Astrocyte (in vitro differentiated cells and primary cell): ENCODE results near the gene MOB3C. TPM values are rescaled to one million over a fixed set of nuclear protein-coding genes. Genes with fewer than 3 reads are reported as not detected.

ENCODE experiments used
- DNase-seq: peaks from one replicate; pipeline ENCODE4 v3.0.0-alpha.2; 2010; ENCODE audit warnings: low read depth
- FAIRE-seq: peaks from 2 replicates; lab custom pipeline; 2011; peaks lifted over from hg19 to GRCh38; lab: Jason Lieb, UNC
- H2AFZ ChIP-seq: 2 replicates; pipeline ENCODE4 v1.6.0; 2012; ENCODE audit warnings: low read depth, low read length, inconsistent platforms
- H3K27ac ChIP-seq: 2 replicates; pipeline ENCODE4 v1.5.1; 2011; ENCODE audit warnings: low read depth, low read length, inconsistent platforms
- H3K27me3 ChIP-seq: 2 replicates; pipeline ENCODE4 v1.6.0; 2011; ENCODE audit warnings: low read length, inconsistent platforms; ENCODE audit not compliant: insufficient read depth
- H3K36me3 ChIP-seq: 2 replicates; pipeline ENCODE4 v1.5.1; 2011; ENCODE audit warnings: low read length, inconsistent platforms; ENCODE audit not compliant: insufficient read depth
- H3K4me1 ChIP-seq: 2 replicates; pipeline ENCODE4 v1.5.1; 2011; ENCODE audit warnings: low read length, inconsistent platforms; ENCODE audit not compliant: insufficient read depth
- H3K4me2 ChIP-seq: 2 replicates; pipeline ENCODE4 v1.6.0; 2012; ENCODE audit warnings: low read length, inconsistent platforms
- H3K4me3 ChIP-seq: 2 replicates; pipeline ENCODE4 v1.5.1; 2011; ENCODE audit warnings: low read depth, mild to moderate bottlenecking, low read length, inconsistent platforms; ENCODE audit not compliant: insufficient read depth
- H3K79me2 ChIP-seq: 2 replicates; pipeline ENCODE4 v1.6.0; 2012; ENCODE audit warnings: mild to moderate bottlenecking, low read length, inconsistent platforms; ENCODE audit not compliant: insufficient read depth
- H3K9ac ChIP-seq: 2 replicates; pipeline ENCODE4 v1.6.0; 2012; ENCODE audit warnings: mild to moderate bottlenecking, low read length, inconsistent platforms
- H3K9me3 ChIP-seq: 2 replicates; pipeline ENCODE4 v1.5.1; 2012; ENCODE audit warnings: low read depth, mild to moderate bottlenecking, low read length, inconsistent platforms; ENCODE audit not compliant: insufficient read depth
- H4K20me1 ChIP-seq: 2 replicates; pipeline ENCODE4 v1.6.0; 2012; ENCODE audit warnings: low read length, inconsistent platforms; ENCODE audit not compliant: insufficient read depth
- H3K27ac Mint-ChIP-seq: one replicate; pipeline ENCODE4 v1.8.0; 2021; ENCODE audit warnings: mild to moderate bottlenecking, mixed read lengths; ENCODE audit not compliant: unreplicated experiment
- H3K27me3 Mint-ChIP-seq: one replicate; pipeline ENCODE4 v1.8.0; 2021; ENCODE audit warnings: low read depth, mixed read lengths; ENCODE audit not compliant: unreplicated experiment
- H3K36me3 Mint-ChIP-seq: one replicate; pipeline ENCODE4 v1.8.0; 2021; ENCODE audit warnings: low read depth, mixed read lengths; ENCODE audit not compliant: unreplicated experiment
- H3K4me1 Mint-ChIP-seq: one replicate; pipeline ENCODE4 v1.8.0; 2021; ENCODE audit warnings: low read depth, mixed read lengths; ENCODE audit not compliant: unreplicated experiment
- H3K4me3 Mint-ChIP-seq: one replicate; pipeline ENCODE4 v1.8.0; 2021; ENCODE audit warnings: mild to moderate bottlenecking, moderate library complexity, mixed read lengths; ENCODE audit not compliant: unreplicated experiment
- H3K9me3 Mint-ChIP-seq: one replicate; pipeline ENCODE4 v1.8.0; 2021; ENCODE audit warnings: mild to moderate bottlenecking, mixed read lengths; ENCODE audit not compliant: unreplicated experiment
- EZH2 ChIP-seq: IDR thresholded peaks from 2 replicates; pipeline ENCODE4 v1.6.1; 2012; ENCODE audit warnings: mild to moderate bottlenecking, low read length, inconsistent platforms; ENCODE audit not compliant: insufficient read depth
- total RNA-seq: library from RNA; stranded (reverse); gene quantifications from 2 replicates; pipeline ENCODE4 v1.2.1, GENCODE V29; 2021
- TF ChIP-seq, protein P1 (sequence below): IDR thresholded peaks from 2 replicates; pipeline ENCODE4 v1.5.1; 2011; ENCODE audit warnings: low read depth, mild to moderate bottlenecking, inconsistent platforms, low read length, moderate library complexity; ENCODE audit not compliant: insufficient read depth

Gene MOB3C
- total RNA-seq, 1 donor from 2014 or later, result 4.8 TPM

GRCh38 chr1:46659307-46659870 lies 42.8 kb upstream of the MOB3C start:
- Mint-ChIP-seq H3K27ac (no peak overlapping the region), H3K27me3 (no peaks in the 10 kb centered on the region), H3K4me1 (no peaks in the 10 kb centered on the region), H3K4me3 (no peak overlapping the region), H3K36me3 (peaks cover 11% of the 10 kb centered on the region), H3K9me3 (no peaks in the 10 kb centered on the region)
- TF ChIP-seq EZH2, result no peak
- TF ChIP-seq, protein P1, sequence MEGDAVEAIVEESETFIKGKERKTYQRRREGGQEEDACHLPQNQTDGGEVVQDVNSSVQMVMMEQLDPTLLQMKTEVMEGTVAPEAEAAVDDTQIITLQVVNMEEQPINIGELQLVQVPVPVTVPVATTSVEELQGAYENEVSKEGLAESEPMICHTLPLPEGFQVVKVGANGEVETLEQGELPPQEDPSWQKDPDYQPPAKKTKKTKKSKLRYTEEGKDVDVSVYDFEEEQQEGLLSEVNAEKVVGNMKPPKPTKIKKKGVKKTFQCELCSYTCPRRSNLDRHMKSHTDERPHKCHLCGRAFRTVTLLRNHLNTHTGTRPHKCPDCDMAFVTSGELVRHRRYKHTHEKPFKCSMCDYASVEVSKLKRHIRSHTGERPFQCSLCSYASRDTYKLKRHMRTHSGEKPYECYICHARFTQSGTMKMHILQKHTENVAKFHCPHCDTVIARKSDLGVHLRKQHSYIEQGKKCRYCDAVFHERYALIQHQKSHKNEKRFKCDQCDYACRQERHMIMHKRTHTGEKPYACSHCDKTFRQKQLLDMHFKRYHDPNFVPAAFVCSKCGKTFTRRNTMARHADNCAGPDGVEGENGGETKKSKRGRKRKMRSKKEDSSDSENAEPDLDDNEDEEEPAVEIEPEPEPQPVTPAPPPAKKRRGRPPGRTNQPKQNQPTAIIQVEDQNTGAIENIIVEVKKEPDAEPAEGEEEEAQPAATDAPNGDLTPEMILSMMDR, result no peak
- Histone ChIP-seq H3K4me1 (no peaks in the 10 kb centered on the region), H4K20me1 (no peaks in the 10 kb centered on the region), H3K9me3 (no peaks in the 10 kb centered on the region), H3K79me2 (no peaks in the 10 kb centered on the region), H3K27me3 (no peaks in the 10 kb centered on the region), H3K4me3 (no peak overlapping the region), H3K4me2 (no peak overlapping the region), H3K9ac (no peak overlapping the region), H3K36me3 (peaks cover 6% of the 10 kb centered on the region), H2AFZ (no peak overlapping the region), H3K27ac (no peak overlapping the region)
- DNase-seq, result no peak
- FAIRE-seq, result no peak

DNA sequence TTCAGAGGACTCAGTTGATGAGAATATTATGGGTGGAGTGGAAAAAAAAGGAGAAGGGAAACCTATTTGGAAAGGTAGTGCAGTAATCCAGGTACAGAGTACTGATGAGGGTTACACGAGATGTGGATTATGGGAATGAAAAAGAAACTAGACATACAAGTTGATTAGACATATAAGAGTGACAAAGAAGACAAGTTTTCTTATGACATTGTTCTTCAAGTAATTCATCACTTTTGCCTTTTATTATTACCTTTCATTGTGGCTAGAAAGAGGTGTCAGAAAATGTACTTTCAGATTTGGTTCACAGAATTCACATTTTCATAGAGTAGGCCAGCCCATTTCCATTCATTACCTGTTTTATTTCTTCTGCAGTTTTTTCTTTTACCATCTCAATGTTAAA lies 41.2 kb upstream of the MOB3C start:
- Mint-ChIP-seq H3K36me3 (peaks cover 9% of the 10 kb centered on the region), H3K4me1 (peaks cover 12% of the 10 kb centered on the region), H3K27me3 (no peaks in the 10 kb centered on the region), H3K9me3 (no peaks in the 10 kb centered on the region), H3K27ac (no peak overlapping the region), H3K4me3 (no peak overlapping the region)
- TF ChIP-seq, protein P1, result no peak
- no peak for TF ChIP-seq EZH2
- Histone ChIP-seq H3K4me3 (no peak overlapping the region), H4K20me1 (no peaks in the 10 kb centered on the region), H3K27ac (no peak overlapping the region), H3K4me1 (no peaks in the 10 kb centered on the region), H3K79me2 (no peaks in the 10 kb centered on the region), H2AFZ (no peak overlapping the region), H3K4me2 (no peak overlapping the region), H3K27me3 (no peaks in the 10 kb centered on the region), H3K9me3 (no peaks in the 10 kb centered on the region), H3K9ac (no peak overlapping the region), H3K36me3 (peaks cover 6% of the 10 kb centered on the region)
- no peak for FAIRE-seq
- no peak for DNase-seq

GRCh38 chr1:46656643-46657042 lies 40.0 kb upstream of the MOB3C start:
- H3K27me3 Mint-ChIP-seq, result no peaks in the 10 kb centered on the region
- Histone ChIP-seq H3K4me2 (no peak overlapping the region), H3K9me3 (no peaks in the 10 kb centered on the region), H3K27me3 (no peaks in the 10 kb centered on the region), H3K79me2 (no peaks in the 10 kb centered on the region), H3K4me1 (no peaks in the 10 kb centered on the region), H3K27ac (no peak overlapping the region), H3K9ac (no peak overlapping the region), H3K36me3 (peaks cover 10% of the 10 kb centered on the region), H4K20me1 (no peaks in the 10 kb centered on the region), H2AFZ (no peak overlapping the region), H3K4me3 (no peak overlapping the region)
- TF ChIP-seq EZH2, result no peak
- TF ChIP-seq, protein P1, result no peak
- FAIRE-seq (no peak), DNase-seq (no peak)
- H3K9me3 Mint-ChIP-seq, result no peaks in the 10 kb centered on the region
- H3K4me1 Mint-ChIP-seq, result peaks cover 12% of the 10 kb centered on the region
- H3K4me3 Mint-ChIP-seq, result no peak overlapping the region
- H3K36me3 Mint-ChIP-seq, result peaks cover 11% of the 10 kb centered on the region
- H3K27ac Mint-ChIP-seq, result no peak overlapping the region
